DND-41 (cell line): ENCODE results near the gene MMEL1.

Experiments
- ATAC-seq: fragments of 200-7000 bp; cut with Tn5 transposase; 3 replicates; pipeline ENCODE4 v1.9.1; 2021; ENCODE audit warnings: low read depth; ENCODE audit not compliant: insufficient read depth
- DNase-seq: peaks from one replicate; pipeline ENCODE4 v3.0.0-alpha.2; 2020
- H2AFZ ChIP-seq: 2 replicates; pipeline ENCODE4 v1.6.0; 2012; ENCODE audit warnings: low read depth, low read length
- H3K27ac ChIP-seq: 2 replicates; pipeline ENCODE4 v1.5.1; 2012; ENCODE audit warnings: low read length, inconsistent platforms
- H3K27me3 ChIP-seq: fragments of 200-600 bp; sonication (generic); 2 replicates; pipeline ENCODE4 v1.6.0; 2012; ENCODE audit warnings: low read length, mild to moderate bottlenecking, inconsistent platforms; ENCODE audit not compliant: insufficient read depth, poor library complexity
- H3K36me3 ChIP-seq: 2 replicates; pipeline ENCODE4 v1.5.1; 2012; ENCODE audit warnings: low read length, inconsistent platforms; ENCODE audit not compliant: insufficient read depth
- H3K4me1 ChIP-seq: 2 replicates; pipeline ENCODE4 v1.5.1; 2012; ENCODE audit warnings: mild to moderate bottlenecking, low read length; ENCODE audit not compliant: insufficient read depth
- H3K4me2 ChIP-seq: 2 replicates; pipeline ENCODE4 v1.6.0; 2012; ENCODE audit warnings: mild to moderate bottlenecking, moderate library complexity, low read length, inconsistent platforms; ENCODE audit not compliant: insufficient read depth
- H3K4me3 ChIP-seq, 2 experiments: fragments of 200-600 bp in 1 of 2; shearing (Covaris generic) in 1 of 2; 2 replicates each; pipeline ENCODE4 v1.5.1; 2012 to 2016; ENCODE audit warnings: inconsistent platforms in 2 of 2, low read length in 2 of 2, mild to moderate bottlenecking in 2 of 2, low read depth in 1 of 2, moderate library complexity in 1 of 2
- H3K79me2 ChIP-seq: 2 replicates; pipeline ENCODE4 v1.6.0; 2012; ENCODE audit warnings: low read length, inconsistent platforms; ENCODE audit not compliant: insufficient read depth
- H3K9ac ChIP-seq: 2 replicates; pipeline ENCODE4 v1.6.0; 2012; ENCODE audit warnings: low read depth, mild to moderate bottlenecking, inconsistent platforms, low read length, moderate library complexity
- H3K9me3 ChIP-seq: 2 replicates; pipeline ENCODE4 v1.5.1; 2012; ENCODE audit warnings: low read length, moderate library complexity, mild to moderate bottlenecking, inconsistent platforms; ENCODE audit not compliant: insufficient read depth, severe bottlenecking
- H4K20me1 ChIP-seq: 2 replicates; pipeline ENCODE4 v1.6.0; 2012; ENCODE audit warnings: low read length; ENCODE audit not compliant: insufficient read depth
- CTCF ChIP-seq: IDR thresholded peaks from 2 replicates; pipeline ENCODE4 v1.5.1; 2012; ENCODE audit warnings: borderline replicate concordance, low read length, moderate library complexity, mild to moderate bottlenecking; ENCODE audit not compliant: poor library complexity, severe bottlenecking; ENCODE audit errors: extremely low read depth
- EZH2 ChIP-seq: IDR thresholded peaks from 3 replicates; pipeline ENCODE4 v1.6.1; 2012; ENCODE audit warnings: borderline replicate concordance, low read depth, mild to moderate bottlenecking, moderate library complexity, low read length, inconsistent platforms; ENCODE audit not compliant: severe bottlenecking

Gene MMEL1

GRCh38 chr1:2540816-2541492 lies 91.9 kb downstream of the MMEL1 start:
- Histone ChIP-seq H3K27me3 (peaks cover 4% of the 10 kb centered on the region), H2AFZ (no peak overlapping the region), H3K79me2 (no peaks in the 10 kb centered on the region), H3K4me3 (no peak overlapping the region; a peak in 1 of 4 replicates), H3K36me3 (no peaks in the 10 kb centered on the region), H4K20me1 (peaks cover 57% of the 10 kb centered on the region), H3K9ac (peak overlapping the region; percentile 35; the same call in 1 of the 2 replicates), H3K4me1 (peaks cover 34% of the 10 kb centered on the region), H3K27ac (no peak overlapping the region), H3K4me2 (peak overlapping the region; percentile 54), H3K9me3 (no peaks in the 10 kb centered on the region)
- peak; percentile 78 for DNase-seq
- ATAC-seq, result peak; percentile 73
- TF ChIP-seq CTCF (no peak), EZH2 (no peak)
